HG03469 (cell line): ENCODE measurements around the gene RUVBL1.

ENCODE experiments used
- ATAC-seq: cut with Tn5 transposase; IDR thresholded peaks from one replicate; pipeline ENCODE4 v1.9.1; 2021; ENCODE audit warnings: mild to moderate bottlenecking, moderate library complexity, moderate number of reproducible peaks; ENCODE audit not compliant: unreplicated experiment

The RUVBL1 gene

GRCh38 chr3:128083980-128084674 is 39.5 kb downstream of the RUVBL1 start:
- ATAC-seq, result no peak

GRCh38 chr3:128083396-128083795 is 40.2 kb downstream of the RUVBL1 start:
- ATAC-seq, result no peak

DNA sequence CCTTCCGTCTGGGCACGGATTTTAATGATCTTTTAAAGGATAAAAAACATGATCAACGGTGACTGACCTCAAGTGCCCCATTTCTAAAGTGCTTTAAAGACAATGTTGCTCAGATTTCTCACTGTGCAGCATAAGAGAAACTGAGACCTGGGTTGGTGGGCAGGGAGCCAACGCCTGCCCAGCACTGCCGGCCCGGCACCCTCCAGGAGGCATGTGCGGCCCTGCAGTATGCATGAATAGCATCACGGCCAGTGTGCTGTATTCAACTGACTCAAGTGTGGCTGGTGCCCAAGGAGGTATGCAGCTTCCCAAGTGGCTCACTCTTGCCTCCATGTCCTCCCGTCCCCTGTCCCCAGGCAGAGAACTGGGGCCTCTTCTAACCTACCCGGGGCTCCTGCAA is 41.1 kb downstream of the RUVBL1 start:
- no peak for ATAC-seq

DNA sequence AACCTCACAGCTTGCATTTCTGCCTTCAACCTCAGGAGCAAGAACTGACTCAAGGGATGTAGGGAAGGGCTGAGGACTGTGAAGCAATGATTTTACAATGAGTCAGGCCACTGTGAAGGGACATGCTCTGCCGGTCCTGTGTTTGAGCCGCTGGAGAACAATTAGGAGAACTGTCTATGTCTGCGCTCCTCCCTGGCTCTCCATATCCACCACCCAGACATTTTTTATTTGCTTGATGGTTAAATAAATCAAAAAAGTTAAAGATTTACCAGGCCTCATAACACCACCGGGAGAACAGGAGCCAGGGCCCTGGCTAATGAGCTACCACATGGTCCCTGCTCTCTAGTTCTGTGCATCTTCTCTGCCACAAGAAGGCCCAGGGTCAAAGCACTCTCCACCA is 41.8 kb downstream of the RUVBL1 start:
- ATAC-seq, result no peak

GRCh38 chr3:128081226-128081625 is 42.4 kb downstream of the RUVBL1 start:
- ATAC-seq, result no peak

- no peak for ATAC-seq
These were observed 43.1 kb downstream of the RUVBL1 start for GRCh38 chr3:128080323-128081080.

DNA sequence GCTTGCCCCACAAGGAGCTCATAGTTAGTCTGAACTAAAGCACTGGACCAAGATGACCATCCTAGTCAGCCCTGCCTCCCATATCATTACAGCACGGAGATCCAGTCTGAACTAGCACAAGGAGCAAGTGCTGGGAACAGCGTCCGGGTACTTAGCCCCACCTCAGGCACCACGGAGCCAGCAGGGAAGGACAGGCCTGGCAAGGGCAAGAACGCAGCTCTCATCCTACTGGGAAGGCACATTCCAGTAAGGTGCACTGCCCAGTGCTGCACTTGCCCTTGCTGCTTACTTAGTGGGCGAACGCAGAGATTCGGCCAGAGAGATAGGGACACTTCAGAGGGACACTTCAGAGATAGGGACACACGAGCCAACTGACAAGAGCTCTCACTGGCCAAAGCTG is 43.8 kb downstream of the RUVBL1 start:
- no peak for ATAC-seq

DNA sequence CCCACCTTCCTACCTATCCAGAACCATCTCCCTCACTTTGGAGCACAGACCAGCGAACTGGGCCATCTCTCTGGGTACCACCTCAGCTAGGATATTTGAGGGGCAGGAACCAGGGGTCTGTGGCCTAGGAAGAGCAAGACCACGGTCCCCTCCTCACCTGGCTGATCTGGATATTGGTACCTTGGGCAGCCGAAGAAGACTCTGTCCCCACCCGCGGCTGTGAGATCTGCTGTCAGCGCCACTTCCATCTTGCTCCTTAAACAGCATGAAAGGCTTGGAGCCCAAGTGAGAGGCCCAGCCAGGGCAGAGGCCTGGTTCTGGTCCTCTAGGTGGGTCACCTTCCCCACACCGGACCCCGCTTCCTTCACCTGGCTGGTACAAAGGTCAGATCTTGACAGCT is 44.7 kb downstream of the RUVBL1 start:
- ATAC-seq, result no peak

DNA sequence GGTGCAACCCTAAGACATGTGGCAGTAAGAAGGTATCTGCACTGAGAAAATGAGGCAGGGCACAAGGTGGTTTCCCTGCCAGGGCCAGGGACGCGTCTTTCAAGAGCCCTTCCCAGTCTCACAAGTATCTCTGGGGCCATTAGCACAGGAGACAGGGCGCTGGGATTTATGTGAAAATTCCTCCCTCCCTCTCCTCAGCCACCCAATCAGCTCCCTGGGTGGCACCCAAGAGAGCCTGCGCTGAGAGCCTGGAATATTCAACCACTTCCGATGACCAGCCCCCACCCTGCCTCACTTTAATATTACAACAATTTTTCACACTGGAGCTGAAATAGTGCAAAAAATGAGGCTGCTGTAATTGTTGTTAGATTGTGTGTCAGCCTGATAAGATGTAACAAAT is 45.3 kb downstream of the RUVBL1 start:
- ATAC-seq, result no peak

DNA sequence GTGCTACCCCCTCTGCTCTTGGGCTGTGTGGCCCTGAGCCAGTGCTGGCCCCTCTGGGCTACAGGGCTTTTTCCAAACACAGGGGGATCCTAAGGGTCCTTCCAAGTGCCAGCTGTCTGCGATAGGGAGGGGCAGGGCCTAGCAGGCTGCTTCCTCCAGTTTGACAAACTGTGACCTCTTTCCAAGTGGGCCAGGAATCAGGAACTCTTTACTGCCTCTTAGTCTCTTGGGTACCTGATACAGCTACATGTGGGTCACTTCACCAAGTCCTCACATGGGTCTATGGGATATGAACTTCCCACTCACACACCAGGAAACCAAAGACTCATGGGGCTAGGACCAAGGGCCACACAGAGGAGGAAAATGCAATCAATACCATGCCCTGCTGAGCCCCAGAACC is 45.9 kb downstream of the RUVBL1 start:
- ATAC-seq, result no peak

GRCh38 chr3:128077202-128077624 is 46.4 kb downstream of the RUVBL1 start:
- ATAC-seq, result no peak

DNA sequence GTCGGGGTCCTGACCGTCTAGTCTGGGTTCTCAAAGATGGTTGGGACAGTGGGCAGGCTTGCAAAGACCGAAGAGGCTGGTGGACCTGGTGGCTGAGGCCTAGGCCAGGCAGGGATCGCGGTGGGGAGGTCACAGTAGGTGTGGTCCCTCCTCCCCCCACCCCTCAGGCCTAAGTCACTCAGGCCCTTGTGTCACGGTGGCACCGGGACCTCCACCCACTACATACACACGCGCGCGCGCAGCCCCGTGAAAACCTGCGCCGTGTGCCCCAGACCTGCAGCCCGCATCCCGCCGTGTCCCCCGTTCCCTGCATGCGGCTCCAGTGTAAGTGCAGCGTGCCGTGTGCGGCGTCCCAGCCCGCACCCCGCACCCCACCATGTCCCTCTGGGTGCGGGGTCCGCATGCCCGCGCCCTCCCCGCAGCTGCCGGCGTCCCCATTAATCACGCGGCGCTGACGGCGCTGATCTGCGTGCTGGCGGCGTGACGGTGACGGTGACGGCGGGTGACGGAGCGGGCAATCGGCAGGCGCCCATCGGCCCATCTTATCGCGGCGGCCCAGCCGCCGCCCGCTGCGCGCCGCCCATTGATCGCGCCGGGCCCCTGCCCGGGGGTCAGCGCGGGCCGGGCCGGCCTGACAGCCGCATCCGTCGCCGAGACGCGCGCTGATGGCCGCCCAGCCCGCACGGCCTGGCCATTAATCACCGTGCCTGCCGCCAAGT is 47.0 kb downstream of the RUVBL1 start:
- ATAC-seq, result no peak

GRCh38 chr3:128075522-128076482 is 47.8 kb downstream of the RUVBL1 start:
- ATAC-seq, result peak; percentile 37

GRCh38 chr3:128074851-128075521 is 48.6 kb downstream of the RUVBL1 start:
- no peak for ATAC-seq

- no peak for ATAC-seq
These were observed 49.8 kb downstream of the RUVBL1 start for GRCh38 chr3:128073807-128074206.

GRCh38 chr3:128073185-128073725 is 50.4 kb downstream of the RUVBL1 start:
- no peak for ATAC-seq

- no peak for ATAC-seq
These were observed 51.0 kb downstream of the RUVBL1 start for GRCh38 chr3:128072454-128073184.

DNA sequence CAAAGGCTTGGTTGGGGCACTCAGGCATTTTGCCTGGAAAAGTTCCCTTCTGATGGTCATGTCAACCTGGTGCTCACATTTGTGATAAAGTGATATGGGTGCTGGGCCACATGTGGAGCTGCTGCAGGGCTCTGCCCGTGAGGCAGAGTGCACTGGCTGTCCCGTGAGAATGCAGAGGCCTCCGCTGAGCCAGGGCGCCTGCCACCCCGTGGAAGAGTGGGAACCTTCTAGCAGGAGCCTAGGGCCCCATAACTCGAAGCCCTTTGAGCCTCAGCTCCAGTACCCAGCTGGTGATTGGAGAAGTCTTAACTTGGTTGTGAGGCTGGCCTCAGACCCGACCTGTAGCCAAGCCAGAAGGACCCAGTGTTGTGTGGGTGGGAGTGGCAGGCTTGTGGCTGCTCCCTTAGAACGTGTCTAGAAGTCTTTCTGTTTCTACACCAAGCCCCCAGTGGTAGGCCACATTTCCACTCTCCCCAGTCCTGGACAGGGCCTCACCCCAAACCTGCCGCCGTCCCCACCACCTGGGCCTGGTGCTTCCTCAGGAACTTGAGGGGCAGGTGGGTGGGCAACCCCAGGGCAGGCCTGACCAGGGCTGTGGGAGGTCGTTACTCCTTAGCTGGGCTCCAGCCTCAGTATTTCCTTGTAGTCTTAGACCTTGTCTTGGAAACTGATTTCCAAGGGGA is 51.7 kb downstream of the RUVBL1 start:
- no peak for ATAC-seq
